Stimulated activated memory B cell treated with anti-CD40 and anti-IgM and Interleukin-4, amounts not matched to agents 10 μg/mL and 1 μg/mL and 100 μg/mL, for 72 hours (primary cell): ENCODE results near the gene MBNL2.

Source experiments
- ATAC-seq: fragments of 150-1000 bp; cut with Tn5 transposase; 2 replicates; pipeline ENCODE4 v1.10.0; 2021
- H3K27ac Mint-ChIP-seq: one replicate; pipeline ENCODE4 v1.8.0; 2022; ENCODE audit warnings: mild to moderate bottlenecking, mixed read lengths
- H3K27me3 Mint-ChIP-seq: one replicate; pipeline ENCODE4 v1.8.0; 2022; ENCODE audit warnings: mixed read lengths
- H3K36me3 Mint-ChIP-seq: one replicate; pipeline ENCODE4 v1.8.0; 2022; ENCODE audit warnings: mixed read lengths
- H3K4me1 Mint-ChIP-seq: one replicate; pipeline ENCODE4 v1.8.0; 2022; ENCODE audit warnings: mixed read lengths
- H3K4me3 Mint-ChIP-seq: one replicate; pipeline ENCODE4 v1.8.0; 2022; ENCODE audit warnings: mild to moderate bottlenecking, moderate library complexity, mixed read lengths
- H3K9me3 Mint-ChIP-seq: one replicate; pipeline ENCODE4 v1.8.0; 2022; ENCODE audit warnings: mixed read lengths

MBNL2 gene

DNA sequence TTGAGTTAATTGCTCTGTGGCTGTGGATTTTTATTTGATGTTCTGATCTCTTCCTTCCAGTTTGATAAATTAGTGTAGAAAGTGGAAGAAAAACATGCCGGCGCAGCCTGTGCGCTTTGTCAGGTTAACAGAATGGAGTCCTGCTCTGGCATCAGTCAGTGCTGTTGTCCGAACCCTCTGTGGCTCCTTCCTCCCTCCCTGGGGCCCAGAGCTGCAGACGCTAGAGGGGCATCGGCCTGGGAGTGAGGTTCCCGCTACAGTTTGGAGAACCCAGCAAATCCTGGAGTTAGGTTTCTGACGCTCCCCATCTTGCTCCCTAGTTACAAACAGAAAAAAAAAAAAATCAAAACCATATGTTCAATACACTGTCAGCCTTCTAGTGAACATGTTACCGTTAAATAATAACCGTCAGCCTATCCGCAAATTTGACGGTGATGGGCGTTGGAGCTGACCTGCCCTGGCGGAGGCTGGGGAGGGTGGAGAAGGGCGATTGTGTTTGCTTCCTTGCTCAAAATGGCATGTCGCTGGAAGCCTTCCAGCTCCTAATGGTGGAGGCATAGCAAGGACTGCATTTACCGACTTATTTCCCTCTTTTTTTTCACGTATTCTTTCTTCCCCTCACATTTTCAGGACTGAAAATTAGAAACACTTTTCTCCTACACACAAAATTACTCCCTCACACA, 13.6 kb downstream of the MBNL2 start:
- Mint-ChIP-seq H3K27me3 (no peaks in the 10 kb centered on the region), H3K9me3 (no peaks in the 10 kb centered on the region), H3K36me3 (peaks cover 45% of the 10 kb centered on the region), H3K4me3 (no peak overlapping the region), H3K27ac (no peak overlapping the region), H3K4me1 (peaks cover 70% of the 10 kb centered on the region)
- no peak for ATAC-seq

DNA sequence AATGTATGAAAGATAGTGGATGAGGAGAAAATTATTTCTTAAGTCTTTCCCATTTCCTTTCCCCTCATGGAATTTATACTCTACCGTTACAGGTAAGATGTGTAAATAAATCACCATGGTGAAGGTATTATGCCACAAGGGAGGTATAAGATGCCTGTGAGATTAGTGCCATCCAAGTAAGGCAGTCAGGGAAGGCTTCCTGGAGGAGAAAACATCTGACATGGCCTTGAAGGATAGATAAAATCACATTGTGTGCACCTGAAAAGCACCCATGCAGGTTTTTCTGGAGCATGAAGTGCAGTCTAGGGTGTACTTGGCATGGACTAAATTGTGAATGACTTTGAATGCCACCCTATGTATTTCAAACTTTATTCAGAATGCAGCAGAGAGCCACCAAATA, 15.3 kb downstream of the MBNL2 start:
- Mint-ChIP-seq H3K4me3 (no peak overlapping the region), H3K4me1 (peaks cover 56% of the 10 kb centered on the region), H3K9me3 (no peaks in the 10 kb centered on the region), H3K27me3 (no peaks in the 10 kb centered on the region), H3K27ac (no peak overlapping the region), H3K36me3 (peaks cover 40% of the 10 kb centered on the region)
- no peak for ATAC-seq

DNA sequence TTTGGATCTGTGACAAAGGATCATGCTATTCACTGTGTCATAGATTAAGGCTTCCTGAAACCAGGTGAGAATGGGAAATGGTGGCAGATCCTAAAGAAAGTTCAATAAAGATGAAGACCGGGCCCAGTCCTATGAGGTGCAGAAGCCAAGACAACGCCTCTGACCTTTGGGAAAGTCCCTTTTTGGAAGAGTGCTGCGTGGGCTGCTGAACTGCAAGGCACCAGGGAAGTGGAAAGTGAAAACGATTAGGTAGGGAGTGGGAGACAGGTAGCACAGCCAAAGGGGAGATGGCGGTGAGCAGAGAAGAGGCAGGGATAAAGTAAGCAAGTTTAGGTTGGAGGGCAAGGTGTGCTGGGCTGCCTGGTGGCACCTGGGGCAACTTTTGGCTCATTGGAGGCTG, 16.3 kb downstream of the MBNL2 start:
- ATAC-seq, result no peak
- no peaks in the 10 kb centered on the region for H3K9me3 Mint-ChIP-seq
- H3K4me3 Mint-ChIP-seq, result no peak overlapping the region
- no peak overlapping the region for H3K27ac Mint-ChIP-seq
- H3K4me1 Mint-ChIP-seq, result peaks cover 61% of the 10 kb centered on the region
- H3K36me3 Mint-ChIP-seq, result peaks cover 37% of the 10 kb centered on the region
- no peaks in the 10 kb centered on the region for H3K27me3 Mint-ChIP-seq

DNA sequence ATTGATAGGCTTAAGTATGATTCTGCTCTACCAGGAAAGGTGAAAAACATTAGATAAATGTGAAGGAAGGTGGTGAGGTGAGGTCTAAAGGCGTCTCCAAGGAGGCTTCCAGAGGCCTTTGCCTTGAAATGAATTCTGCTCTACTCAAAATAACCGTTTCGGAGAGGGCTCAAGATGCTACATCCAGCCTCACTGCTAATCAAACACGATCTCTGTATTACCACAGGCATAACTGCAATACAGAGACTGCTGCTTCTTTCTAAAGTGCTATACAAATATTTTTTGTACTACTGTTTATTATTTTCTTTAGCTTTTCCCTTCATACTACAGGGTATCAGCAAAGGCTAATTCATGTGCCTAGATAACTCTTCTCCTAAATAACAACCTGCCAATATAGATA, 16.8 kb downstream of the MBNL2 start:
- no peaks in the 10 kb centered on the region for H3K27me3 Mint-ChIP-seq
- peaks cover 63% of the 10 kb centered on the region for H3K4me1 Mint-ChIP-seq
- peaks cover 35% of the 10 kb centered on the region for H3K36me3 Mint-ChIP-seq
- H3K4me3 Mint-ChIP-seq, result no peak overlapping the region
- H3K27ac Mint-ChIP-seq, result no peak overlapping the region
- no peaks in the 10 kb centered on the region for H3K9me3 Mint-ChIP-seq
- no peak for ATAC-seq

DNA sequence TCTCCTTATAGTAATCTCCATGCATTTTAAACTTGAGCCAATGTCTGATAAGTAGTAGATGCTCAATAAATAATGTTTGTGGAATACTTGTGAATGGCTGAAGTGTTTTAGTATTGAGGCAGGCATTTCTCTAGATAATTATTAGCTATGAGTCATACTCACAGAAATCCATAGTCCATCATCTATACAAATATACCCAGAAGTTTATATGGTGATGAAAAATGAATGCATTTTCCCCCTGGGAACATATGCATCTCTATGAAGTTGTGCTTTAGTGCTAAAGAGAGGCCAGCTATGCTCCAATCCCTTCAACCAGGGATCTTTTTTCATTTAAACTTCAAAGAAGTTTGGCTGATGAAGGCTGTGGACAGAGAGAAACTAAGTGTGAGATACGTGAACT, 17.2 kb downstream of the MBNL2 start:
- no peak overlapping the region for H3K4me3 Mint-ChIP-seq
- H3K27ac Mint-ChIP-seq, result no peak overlapping the region
- H3K36me3 Mint-ChIP-seq, result peaks cover 31% of the 10 kb centered on the region
- H3K27me3 Mint-ChIP-seq, result no peaks in the 10 kb centered on the region
- ATAC-seq, result no peak
- peaks cover 61% of the 10 kb centered on the region for H3K4me1 Mint-ChIP-seq
- no peaks in the 10 kb centered on the region for H3K9me3 Mint-ChIP-seq

DNA sequence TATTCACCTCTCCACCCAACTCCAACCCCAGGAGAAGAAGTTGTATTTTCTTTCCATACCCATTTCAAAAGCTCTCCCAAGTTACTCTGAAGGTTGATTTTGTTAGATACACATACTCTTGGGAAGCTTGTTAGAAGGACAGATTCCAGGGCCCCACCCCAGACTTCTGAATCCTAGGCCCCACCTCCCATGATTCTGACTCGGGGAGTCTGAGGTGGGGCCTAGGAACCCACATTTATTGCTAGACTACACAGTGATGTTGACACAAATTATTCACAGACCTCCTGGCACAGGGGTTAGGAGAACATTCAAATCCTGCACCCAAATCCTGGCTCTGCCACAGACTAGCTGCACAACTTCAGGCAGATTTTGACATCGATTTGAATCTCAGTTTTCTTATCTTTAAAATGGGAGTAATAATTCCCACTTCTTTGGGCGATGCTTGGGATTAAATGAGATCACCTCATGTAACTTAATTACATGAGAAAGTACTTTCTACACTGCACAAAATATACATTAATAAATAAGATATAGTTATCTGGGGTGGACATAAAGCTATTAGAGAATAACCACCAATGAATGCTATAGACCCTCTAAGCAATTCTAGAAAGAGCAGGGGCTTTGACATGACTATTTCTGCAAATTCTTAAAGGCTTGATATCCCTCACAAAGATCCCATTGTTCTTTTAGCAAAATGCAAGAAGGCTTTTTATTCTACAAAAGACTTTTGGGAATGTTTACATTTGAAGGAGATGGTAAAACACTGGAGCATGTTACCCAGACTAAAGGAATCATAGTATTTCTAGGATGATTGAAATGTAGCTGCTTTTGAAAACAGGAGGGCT, 18.0 kb downstream of the MBNL2 start:
- H3K36me3 Mint-ChIP-seq, result peaks cover 22% of the 10 kb centered on the region

DNA sequence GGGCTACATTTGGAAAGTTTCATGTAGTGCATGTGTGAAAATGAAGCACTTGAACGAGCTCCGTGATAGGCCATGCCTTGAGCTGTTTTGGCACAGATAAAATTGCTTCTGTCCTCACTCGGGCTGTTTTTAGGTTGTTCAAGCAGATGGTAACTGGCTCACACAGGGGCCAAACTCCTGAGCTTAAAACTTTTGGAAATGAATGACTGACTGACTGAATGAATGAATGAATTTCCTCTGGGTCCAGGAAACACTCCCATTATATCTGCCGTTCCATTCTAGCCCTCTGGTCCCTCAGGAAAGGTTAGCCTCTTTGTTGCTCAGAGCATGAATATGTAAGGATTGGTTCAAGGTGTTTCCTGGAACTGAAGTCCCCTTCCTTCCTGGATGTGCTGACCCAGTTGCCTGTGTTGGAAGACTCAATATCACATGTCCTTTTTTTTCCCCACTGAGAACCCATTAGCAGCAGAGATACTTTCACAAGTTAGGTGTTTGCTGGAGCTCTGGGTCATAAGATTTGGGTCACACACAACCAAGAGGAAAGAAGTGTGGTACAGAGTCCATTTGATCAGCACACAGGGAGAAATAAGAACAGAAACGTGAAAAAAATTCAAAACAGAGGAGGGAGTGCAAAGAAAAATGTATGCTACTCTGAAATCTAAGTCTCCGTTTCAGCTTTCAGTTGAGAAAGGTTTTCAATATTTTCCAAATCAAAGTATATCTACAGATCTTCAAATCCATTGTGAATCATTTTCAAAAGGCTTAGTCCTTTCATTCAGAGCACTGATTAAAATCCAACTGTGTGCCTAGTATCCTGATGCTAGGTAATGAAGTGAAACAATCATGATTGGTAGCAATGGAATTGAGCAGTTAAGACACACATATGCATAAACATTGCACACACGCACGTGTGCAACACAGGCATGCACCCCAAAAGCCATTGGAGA, 18.9 kb downstream of the MBNL2 start:
- ATAC-seq, result no peak

More for the DNA sequence above, 18.0 kb downstream of the MBNL2 start:
- Mint-ChIP-seq H3K27ac (no peak overlapping the region), H3K4me1 (peaks cover 54% of the 10 kb centered on the region), H3K4me3 (no peak overlapping the region), H3K9me3 (no peaks in the 10 kb centered on the region), H3K27me3 (no peaks in the 10 kb centered on the region)
- ATAC-seq, result no peak

DNA sequence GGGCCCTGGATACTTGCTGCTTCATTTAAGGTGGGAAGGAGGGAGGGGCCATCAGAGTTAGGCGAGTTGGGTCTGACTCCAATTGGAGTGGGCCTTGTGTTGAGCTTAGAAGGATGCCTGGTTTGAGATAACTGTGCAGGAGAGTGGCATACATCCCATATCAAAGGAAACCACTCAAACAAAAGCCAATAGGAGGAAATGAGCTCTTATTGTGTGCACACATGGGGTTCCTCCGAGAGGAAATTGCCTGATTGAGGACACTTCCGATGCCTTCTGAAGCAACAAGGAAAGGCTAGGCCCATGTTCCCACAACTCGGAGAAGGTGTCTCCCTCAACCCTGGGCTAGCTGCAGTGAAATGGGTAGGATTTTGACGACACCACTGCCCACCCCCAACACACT, 19.6 kb downstream of the MBNL2 start:
- H3K27ac Mint-ChIP-seq, result no peak overlapping the region
- H3K4me1 Mint-ChIP-seq, result peaks cover 43% of the 10 kb centered on the region
- H3K4me3 Mint-ChIP-seq, result no peak overlapping the region
- no peaks in the 10 kb centered on the region for H3K9me3 Mint-ChIP-seq
- no peaks in the 10 kb centered on the region for H3K27me3 Mint-ChIP-seq
- H3K36me3 Mint-ChIP-seq, result peaks cover 13% of the 10 kb centered on the region
- no peak for ATAC-seq

More for the DNA sequence above, 18.9 kb downstream of the MBNL2 start:
- no peaks in the 10 kb centered on the region for H3K9me3 Mint-ChIP-seq
- H3K4me3 Mint-ChIP-seq, result no peak overlapping the region
- peaks cover 15% of the 10 kb centered on the region for H3K36me3 Mint-ChIP-seq
- H3K4me1 Mint-ChIP-seq, result peaks cover 50% of the 10 kb centered on the region
- no peak overlapping the region for H3K27ac Mint-ChIP-seq
- no peaks in the 10 kb centered on the region for H3K27me3 Mint-ChIP-seq

DNA sequence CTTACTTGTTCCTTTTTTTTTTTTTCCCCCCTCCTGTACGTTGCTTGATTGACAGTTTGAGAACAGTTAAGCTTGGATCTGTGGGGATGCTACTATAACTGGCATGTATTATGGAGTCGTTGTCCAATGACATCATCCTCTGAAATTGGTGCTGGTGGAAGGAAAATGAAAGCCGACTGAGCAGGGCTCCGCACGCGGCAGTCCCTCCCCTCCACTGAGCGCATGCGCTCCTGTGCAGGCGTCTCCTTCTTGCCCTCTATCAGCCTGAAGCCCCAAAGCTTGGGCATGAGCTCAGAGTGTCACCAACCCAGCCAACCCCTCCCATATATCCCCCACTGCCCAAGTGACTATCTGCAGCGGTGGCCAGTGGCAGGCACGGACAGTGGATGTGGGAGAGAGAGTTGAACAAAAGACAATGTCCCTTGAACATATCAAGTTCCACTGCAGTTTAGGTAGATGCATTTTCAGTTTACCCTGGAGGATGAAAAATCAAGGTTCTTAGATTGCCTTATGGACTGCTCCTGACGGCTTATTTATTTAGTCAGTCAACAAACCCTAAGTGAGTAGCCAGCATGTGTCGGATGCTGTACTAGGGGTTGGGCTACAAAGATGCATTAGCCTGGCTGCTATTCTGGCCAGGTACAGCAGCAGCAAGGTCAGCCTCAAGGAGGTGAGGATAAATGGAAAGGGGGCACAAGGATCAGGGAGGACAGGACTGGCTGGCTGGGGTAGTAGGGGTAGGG, 20.8 kb downstream of the MBNL2 start:
- no peaks in the 10 kb centered on the region for H3K27me3 Mint-ChIP-seq
- no peak for ATAC-seq
- no peaks in the 10 kb centered on the region for H3K9me3 Mint-ChIP-seq
- H3K4me3 Mint-ChIP-seq, result no peak overlapping the region
- no peak overlapping the region for H3K27ac Mint-ChIP-seq
- peaks cover 8% of the 10 kb centered on the region for H3K36me3 Mint-ChIP-seq
- peaks cover 32% of the 10 kb centered on the region for H3K4me1 Mint-ChIP-seq

DNA sequence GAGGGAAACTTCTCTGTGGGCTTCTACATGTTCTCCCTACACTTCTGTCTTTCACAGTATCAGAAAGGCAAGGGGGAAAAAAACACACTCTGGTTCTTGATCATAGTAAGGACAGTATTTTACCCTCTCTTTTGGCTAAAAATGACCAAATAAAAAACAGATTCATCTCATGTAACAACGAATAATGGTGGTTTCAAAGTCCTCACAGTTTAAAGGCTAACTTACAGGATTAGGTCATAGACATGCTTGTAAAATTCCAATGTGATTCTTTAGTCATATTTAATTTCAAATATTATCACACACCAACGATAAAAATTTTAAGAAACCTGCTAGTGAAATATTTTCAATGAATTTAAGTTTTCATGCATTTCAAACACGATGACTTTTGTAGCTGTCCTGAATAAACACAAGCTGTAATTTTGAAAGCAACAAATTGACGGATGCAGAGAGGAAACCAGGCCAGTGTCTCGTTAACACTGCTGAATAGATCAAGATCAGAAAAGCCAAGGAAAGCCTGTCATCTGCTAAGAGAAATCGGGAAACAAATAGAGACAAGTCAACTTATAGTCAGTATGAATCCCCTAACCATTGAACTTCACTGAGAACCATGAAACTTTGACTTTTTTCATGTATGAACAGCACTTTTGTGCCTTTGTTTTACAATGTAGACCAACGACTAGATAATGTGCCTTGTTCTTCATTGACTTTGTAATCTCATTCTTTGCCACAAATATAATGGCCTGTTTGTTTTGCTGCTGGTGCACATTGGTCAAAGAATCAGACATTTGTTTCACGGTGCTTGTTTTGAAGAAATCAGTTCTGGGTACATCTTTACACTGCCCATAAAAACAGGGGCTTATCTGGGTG, 22.0 kb downstream of the MBNL2 start:
- no peaks in the 10 kb centered on the region for H3K9me3 Mint-ChIP-seq
- H3K27ac Mint-ChIP-seq, result no peak overlapping the region
- peaks cover 22% of the 10 kb centered on the region for H3K4me1 Mint-ChIP-seq
- H3K4me3 Mint-ChIP-seq, result no peak overlapping the region
- ATAC-seq, result no peak
- H3K27me3 Mint-ChIP-seq, result no peaks in the 10 kb centered on the region
- H3K36me3 Mint-ChIP-seq, result no peaks in the 10 kb centered on the region

DNA sequence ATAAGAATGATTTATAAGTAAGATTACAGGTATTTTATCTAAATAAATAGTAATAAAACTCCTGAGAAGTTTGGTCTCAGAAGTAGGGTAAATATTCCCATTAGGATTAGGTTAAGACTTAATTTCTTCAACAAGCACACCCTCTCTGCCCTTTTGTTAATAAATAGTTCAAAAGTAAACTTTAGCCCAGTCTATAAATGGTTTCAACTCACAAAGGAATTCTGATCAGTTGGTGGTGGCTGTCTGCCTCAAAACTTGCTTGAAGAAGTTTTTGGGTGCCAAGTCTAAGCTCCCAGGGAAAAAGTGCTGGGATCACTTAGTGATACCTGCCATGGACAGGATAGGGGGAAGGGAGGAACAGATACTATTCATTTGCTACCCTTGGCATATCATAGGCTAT, 22.9 kb downstream of the MBNL2 start:
- ATAC-seq, result no peak
- no peak overlapping the region for H3K4me3 Mint-ChIP-seq
- peaks cover 17% of the 10 kb centered on the region for H3K4me1 Mint-ChIP-seq
- no peak overlapping the region for H3K27ac Mint-ChIP-seq
- H3K9me3 Mint-ChIP-seq, result no peaks in the 10 kb centered on the region
- no peaks in the 10 kb centered on the region for H3K36me3 Mint-ChIP-seq
- no peaks in the 10 kb centered on the region for H3K27me3 Mint-ChIP-seq

DNA sequence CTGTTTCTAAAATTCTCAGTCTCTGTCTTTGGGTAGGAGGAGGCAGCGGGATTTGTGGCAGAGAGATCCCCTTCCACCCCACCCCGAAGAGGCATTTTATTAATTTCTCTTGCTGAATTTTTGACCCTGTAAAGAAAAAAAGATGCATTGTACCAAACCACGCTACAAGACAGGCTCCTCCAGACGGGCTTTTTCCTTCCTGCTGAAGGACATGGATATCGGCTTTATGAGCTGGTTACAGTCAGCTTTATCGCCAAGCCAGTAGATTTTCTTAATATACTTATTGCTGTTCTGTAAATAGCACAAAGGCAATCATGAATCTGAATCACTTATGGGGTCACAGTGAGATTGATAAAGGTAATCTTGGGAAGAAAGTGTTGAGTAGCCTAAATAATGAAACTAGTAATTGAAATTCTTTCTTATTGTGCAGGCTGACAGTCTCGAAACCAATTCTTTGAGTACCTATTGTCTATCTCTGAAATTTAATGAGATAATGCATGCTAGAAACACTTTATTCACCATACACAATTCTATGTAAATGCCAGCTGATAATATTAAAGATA, 24.5 kb downstream of the MBNL2 start:
- Mint-ChIP-seq H3K9me3 (no peaks in the 10 kb centered on the region), H3K4me3 (no peak overlapping the region), H3K27ac (no peak overlapping the region), H3K36me3 (no peaks in the 10 kb centered on the region), H3K27me3 (no peaks in the 10 kb centered on the region), H3K4me1 (peaks cover 25% of the 10 kb centered on the region)
- ATAC-seq, result no peak

DNA sequence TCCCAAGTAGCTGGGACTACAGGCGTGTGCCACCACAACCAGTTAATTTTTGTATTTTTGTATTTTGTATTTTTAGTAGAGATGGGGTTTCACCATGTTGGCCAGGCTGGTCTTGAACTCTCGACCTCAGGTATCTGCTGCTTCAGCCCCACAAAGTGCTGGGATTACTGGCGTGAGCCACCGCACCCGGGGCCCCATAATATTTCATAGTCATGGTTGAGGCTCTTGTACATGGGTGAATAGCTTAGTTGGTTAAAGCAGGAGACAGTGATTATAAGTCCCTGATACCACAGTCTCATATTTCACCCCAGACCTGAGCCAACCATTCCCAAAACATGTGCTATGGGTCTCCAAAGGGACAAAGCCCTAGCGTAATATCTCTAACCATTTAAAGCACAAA, 26.1 kb downstream of the MBNL2 start:
- Mint-ChIP-seq H3K27ac (no peak overlapping the region), H3K27me3 (no peaks in the 10 kb centered on the region), H3K4me1 (peaks cover 18% of the 10 kb centered on the region), H3K36me3 (no peaks in the 10 kb centered on the region), H3K9me3 (no peaks in the 10 kb centered on the region), H3K4me3 (no peak overlapping the region)
- no peak for ATAC-seq
